ENCODE data around the gene CBLL1. TPM values are rescaled to one million over a fixed set of nuclear protein-coding genes. Genes with fewer than 3 reads are reported as not detected.

The CBLL1 gene
- total RNA-seq, 1 donor from 2014 or later, result 18.9 TPM

- DNase-seq (no peak), ATAC-seq (ENCODE audit: poor library complexity) (no peak)
- intact Hi-C loops (cut with DNase I), result no loop called here
Measured at GRCh38 chr7:107788662-107789061, 44.7 kb downstream of the CBLL1 start.

GRCh38 chr7:107789647-107790046 lies 45.7 kb downstream of the CBLL1 start:
- DNase-seq, result no peak
- ATAC-seq (ENCODE audit: poor library complexity), result no peak
- intact Hi-C loops (cut with DNase I), result no loop called here

GRCh38 chr7:107792364-107792763 lies 48.4 kb downstream of the CBLL1 start:
- no peak for ATAC-seq (ENCODE audit: poor library complexity)
- DNase-seq, result no peak
- intact Hi-C loops (cut with DNase I), result no loop called here

GRCh38 chr7:107799647-107800264 lies 55.8 kb downstream of the CBLL1 start:
- intact Hi-C loops (cut with DNase I), result no loop called here
- no peak for ATAC-seq (ENCODE audit: poor library complexity)

GRCh38 chr7:107803009-107803610 lies 59.2 kb downstream of the CBLL1 start, which contains the start of gene SLC26A3:
Gene SLC26A3, minus strand, starts transcription at chr7:107803223. Its CDS starts 8,714 bp downstream, at chr7:107794509.
- no peak for ATAC-seq (ENCODE audit: poor library complexity)
- intact Hi-C loops (cut with DNase I), result no loop called here
- DNase-seq, result no peak

More at GRCh38 chr7:107799647-107800264, 55.8 kb downstream of the CBLL1 start:
- DNase-seq, result no peak

- ATAC-seq (ENCODE audit: poor library complexity) (no peak), DNase-seq (no peak)
- intact Hi-C loops (cut with DNase I), result no loop called here
Measured at GRCh38 chr7:107809179-107809578, 65.2 kb downstream of the CBLL1 start.

GRCh38 chr7:107810626-107811025 lies 66.7 kb downstream of the CBLL1 start:
- DNase-seq (no peak), ATAC-seq (ENCODE audit: poor library complexity) (no peak)
- intact Hi-C loops (cut with DNase I), result no loop called here

Other genes with a start within 250 kb of the CBLL1 start
- 49.2 TPM for gene COG5, start 180.2 kb upstream of the CBLL1 start, total RNA-seq
- 9.4 TPM for gene DUS4L, start 180.2 kb upstream of the CBLL1 start, total RNA-seq
- 108 TPM for gene BCAP29, start 163.9 kb upstream of the CBLL1 start, total RNA-seq
- gene SLC26A4, start 83.3 kb upstream of the CBLL1 start, total RNA-seq, result 0.46 TPM
- gene SLC26A3, start 59.1 kb downstream of the CBLL1 start, total RNA-seq, result not detected
- gene DLD, start 147.0 kb downstream of the CBLL1 start, total RNA-seq, result 318 TPM

Measured in Right ventricle myocardium superior (tissue), 1 donor.